ENCODE measurements around the gene C1orf174.

The C1orf174 gene

DNA sequence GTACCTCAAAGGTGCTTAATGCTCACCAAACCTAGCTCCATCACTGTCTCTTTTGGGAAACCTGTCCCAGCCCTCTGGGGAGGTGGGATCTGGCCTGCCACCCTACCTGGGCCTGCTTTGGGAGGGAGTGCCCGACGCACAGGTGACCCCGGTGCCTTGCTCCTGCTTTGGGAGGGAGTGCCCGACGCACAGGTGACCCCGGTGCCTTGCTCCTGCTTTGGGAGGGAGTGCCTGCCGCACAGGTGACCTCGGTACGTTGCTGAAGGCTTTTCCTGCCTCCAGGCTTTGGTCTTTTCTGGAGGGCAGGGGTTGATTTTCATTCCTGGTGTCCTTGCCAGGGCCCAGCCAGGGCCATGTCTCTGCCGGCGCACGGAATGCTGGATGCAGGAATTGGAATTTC is 25.2 kb upstream of the C1orf174 start:
- Histone ChIP-seq H3K4me3 (replicated peaks; ENCODE audit: insufficient read depth, low read length) (no peak overlapping the region), H3K27ac (replicated peaks) (no peak overlapping the region), H3K27me3 (ENCODE audit: insufficient read depth, poor library complexity, severe bottlenecking) (no peaks in the 10 kb centered on the region)
- TF ChIP-seq GABPA (IDR thresholded peaks at IDR 0.05; ENCODE audit: low read depth) (no peak), SPI1 (IDR thresholded peaks at IDR 0.05; ENCODE audit: borderline replicate concordance, low read depth) (no peak), POLR2AphosphoS5 (IDR thresholded peaks at IDR 0.05; ENCODE audit: low read depth) (no peak)
- TF ChIP-seq, protein P1, sequence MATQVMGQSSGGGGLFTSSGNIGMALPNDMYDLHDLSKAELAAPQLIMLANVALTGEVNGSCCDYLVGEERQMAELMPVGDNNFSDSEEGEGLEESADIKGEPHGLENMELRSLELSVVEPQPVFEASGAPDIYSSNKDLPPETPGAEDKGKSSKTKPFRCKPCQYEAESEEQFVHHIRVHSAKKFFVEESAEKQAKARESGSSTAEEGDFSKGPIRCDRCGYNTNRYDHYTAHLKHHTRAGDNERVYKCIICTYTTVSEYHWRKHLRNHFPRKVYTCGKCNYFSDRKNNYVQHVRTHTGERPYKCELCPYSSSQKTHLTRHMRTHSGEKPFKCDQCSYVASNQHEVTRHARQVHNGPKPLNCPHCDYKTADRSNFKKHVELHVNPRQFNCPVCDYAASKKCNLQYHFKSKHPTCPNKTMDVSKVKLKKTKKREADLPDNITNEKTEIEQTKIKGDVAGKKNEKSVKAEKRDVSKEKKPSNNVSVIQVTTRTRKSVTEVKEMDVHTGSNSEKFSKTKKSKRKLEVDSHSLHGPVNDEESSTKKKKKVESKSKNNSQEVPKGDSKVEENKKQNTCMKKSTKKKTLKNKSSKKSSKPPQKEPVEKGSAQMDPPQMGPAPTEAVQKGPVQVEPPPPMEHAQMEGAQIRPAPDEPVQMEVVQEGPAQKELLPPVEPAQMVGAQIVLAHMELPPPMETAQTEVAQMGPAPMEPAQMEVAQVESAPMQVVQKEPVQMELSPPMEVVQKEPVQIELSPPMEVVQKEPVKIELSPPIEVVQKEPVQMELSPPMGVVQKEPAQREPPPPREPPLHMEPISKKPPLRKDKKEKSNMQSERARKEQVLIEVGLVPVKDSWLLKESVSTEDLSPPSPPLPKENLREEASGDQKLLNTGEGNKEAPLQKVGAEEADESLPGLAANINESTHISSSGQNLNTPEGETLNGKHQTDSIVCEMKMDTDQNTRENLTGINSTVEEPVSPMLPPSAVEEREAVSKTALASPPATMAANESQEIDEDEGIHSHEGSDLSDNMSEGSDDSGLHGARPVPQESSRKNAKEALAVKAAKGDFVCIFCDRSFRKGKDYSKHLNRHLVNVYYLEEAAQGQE (IDR thresholded peaks at IDR 0.05; ENCODE audit: insufficient replicate concordance, low read depth) = no peak
- TF ChIP-seq, protein P2, sequence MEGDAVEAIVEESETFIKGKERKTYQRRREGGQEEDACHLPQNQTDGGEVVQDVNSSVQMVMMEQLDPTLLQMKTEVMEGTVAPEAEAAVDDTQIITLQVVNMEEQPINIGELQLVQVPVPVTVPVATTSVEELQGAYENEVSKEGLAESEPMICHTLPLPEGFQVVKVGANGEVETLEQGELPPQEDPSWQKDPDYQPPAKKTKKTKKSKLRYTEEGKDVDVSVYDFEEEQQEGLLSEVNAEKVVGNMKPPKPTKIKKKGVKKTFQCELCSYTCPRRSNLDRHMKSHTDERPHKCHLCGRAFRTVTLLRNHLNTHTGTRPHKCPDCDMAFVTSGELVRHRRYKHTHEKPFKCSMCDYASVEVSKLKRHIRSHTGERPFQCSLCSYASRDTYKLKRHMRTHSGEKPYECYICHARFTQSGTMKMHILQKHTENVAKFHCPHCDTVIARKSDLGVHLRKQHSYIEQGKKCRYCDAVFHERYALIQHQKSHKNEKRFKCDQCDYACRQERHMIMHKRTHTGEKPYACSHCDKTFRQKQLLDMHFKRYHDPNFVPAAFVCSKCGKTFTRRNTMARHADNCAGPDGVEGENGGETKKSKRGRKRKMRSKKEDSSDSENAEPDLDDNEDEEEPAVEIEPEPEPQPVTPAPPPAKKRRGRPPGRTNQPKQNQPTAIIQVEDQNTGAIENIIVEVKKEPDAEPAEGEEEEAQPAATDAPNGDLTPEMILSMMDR (IDR thresholded peaks at IDR 0.05; ENCODE audit: insufficient read depth, low read length) = no peak
- no peak for DNase-seq (ENCODE audit: low read depth in 1 of 2, low spot score in 1 of 2)

DNA sequence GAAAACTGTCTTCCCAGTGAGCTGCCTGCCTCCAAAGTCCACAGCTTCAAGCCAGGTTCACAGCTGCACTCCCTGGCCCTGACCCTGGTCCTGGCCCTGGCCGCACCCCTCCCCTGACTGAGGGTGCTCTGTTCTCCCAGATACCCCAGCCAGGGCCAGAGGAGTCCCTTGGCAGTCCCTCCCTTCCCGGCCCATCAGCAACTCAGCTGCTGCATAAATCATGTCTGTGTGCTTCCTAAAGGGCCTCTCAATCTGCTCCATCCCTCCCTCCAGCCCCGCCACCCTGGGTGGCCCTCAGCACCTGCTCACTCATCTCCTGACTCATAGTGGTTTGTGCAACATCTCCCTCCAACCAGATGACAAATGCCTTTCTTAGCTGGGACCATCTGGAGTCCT is 24.8 kb upstream of the C1orf174 start:
- DNase-seq (ENCODE audit: low read depth in 1 of 2, low spot score in 1 of 2) = no peak
- no peak overlapping the region for H3K4me3 ChIP-seq (replicated peaks; ENCODE audit: insufficient read depth, low read length)

DNA sequence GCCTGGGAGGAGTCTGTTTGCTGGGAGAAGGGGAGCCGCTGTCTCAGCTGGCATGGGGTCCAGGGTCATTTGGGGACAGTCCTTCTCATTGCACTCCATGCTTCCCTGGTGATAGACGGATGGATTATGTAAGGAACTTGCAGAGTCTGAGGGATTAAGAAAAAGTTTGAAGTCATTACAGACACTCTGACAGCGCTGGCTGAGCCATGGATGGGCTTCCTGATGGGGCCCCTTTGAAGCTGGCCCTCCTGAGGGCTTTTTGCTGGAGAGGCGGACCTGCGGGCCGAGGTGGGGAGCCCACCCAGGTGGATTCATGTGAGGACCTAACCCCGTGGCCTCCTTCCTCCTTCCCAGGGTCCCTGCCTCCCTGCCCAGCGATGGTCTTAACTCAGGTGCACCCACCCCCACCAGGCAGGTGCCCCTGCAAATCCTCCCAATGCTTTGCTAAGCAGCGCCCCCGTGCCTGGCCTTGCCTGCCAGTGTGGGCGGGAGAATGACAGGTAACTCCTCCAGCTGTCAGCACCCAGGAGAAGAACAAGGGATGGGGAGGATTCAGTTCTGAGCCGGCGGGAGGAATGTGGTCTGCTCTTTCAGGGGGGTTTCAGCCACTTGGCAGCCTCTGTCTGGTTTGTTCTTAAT is 24.2 kb upstream of the C1orf174 start:
- Histone ChIP-seq H3K27ac (replicated peaks) (no peak overlapping the region), H3K4me3 (replicated peaks; ENCODE audit: insufficient read depth, low read length) (no peak overlapping the region), H3K27me3 (ENCODE audit: insufficient read depth, poor library complexity, severe bottlenecking) (no peaks in the 10 kb centered on the region)
- no peak for TF ChIP-seq GABPA (IDR thresholded peaks at IDR 0.05; ENCODE audit: low read depth)
- no peak for TF ChIP-seq POLR2AphosphoS5 (IDR thresholded peaks at IDR 0.05; ENCODE audit: low read depth)
- TF ChIP-seq, protein P1 (IDR thresholded peaks at IDR 0.05; ENCODE audit: insufficient replicate concordance, low read depth) = no peak
- TF ChIP-seq, protein P2 (IDR thresholded peaks at IDR 0.05; ENCODE audit: insufficient read depth, low read length) = no peak
- no peak for TF ChIP-seq SPI1 (IDR thresholded peaks at IDR 0.05; ENCODE audit: borderline replicate concordance, low read depth)
- no peak for DNase-seq (ENCODE audit: low read depth in 1 of 2, low spot score in 1 of 2)

More for the DNA sequence above, 24.8 kb upstream of the C1orf174 start:
- Histone ChIP-seq H3K27ac (replicated peaks) (no peak overlapping the region), H3K27me3 (ENCODE audit: insufficient read depth, poor library complexity, severe bottlenecking) (no peaks in the 10 kb centered on the region)
- TF ChIP-seq GABPA (IDR thresholded peaks at IDR 0.05; ENCODE audit: low read depth) (no peak), SPI1 (IDR thresholded peaks at IDR 0.05; ENCODE audit: borderline replicate concordance, low read depth) (no peak), POLR2AphosphoS5 (IDR thresholded peaks at IDR 0.05; ENCODE audit: low read depth) (no peak)
- TF ChIP-seq, protein P2 (IDR thresholded peaks at IDR 0.05; ENCODE audit: insufficient read depth, low read length) = no peak
- TF ChIP-seq, protein P1 (IDR thresholded peaks at IDR 0.05; ENCODE audit: insufficient replicate concordance, low read depth) = no peak
